ENCODE results near the gene SCOC. TPM values are rescaled to one million over a fixed set of nuclear protein-coding genes. Genes with fewer than 3 reads are reported as not detected.

SCOC gene
- total and polyA plus RNA-seq, 9 of the 15 experiments (the other 6 are each of a cell fraction or from before 2014, with no cell fraction given), result 16.8 to 110 (median 46.7) TPM

DNA sequence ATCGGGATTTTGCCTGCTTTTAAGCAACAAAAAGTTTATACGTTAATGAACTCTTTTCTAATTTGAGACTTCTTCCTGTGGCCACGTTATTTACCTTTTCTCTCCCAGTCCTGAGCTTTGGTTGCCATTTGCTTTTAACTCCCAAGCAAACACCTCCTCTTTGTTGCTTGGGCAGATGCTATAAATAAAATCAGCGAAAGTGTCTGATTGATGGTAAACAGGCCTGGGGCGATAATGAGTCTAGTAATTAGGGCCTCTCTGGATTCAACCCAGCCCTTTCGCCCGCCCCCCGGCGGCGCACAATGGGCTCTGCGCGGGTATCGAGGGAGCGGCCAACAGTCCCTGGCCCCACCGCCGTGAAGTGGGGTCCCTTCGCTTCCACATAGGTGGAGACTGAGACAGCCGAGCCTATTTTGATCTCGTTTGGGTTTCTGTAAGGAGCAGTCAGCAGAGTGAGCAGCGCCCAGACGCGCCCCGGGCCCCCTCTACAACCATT is 53.2 kb downstream of the SCOC start:
- WGBS (ENCODE audit: insufficient coverage, low coverage, missing lambda C conversion rate), result 12% methylated on average over 18 of the region's 23 CpGs
- peak overlapping the region; percentile 59 for H3K4me3 ChIP-seq
- CTCF ChIA-PET (ENCODE audit: low intra/inter-chr PET ratio), result interaction anchor here (1.2 kb wide), 1 partner anchor 67 kb away, joined by 5 read pairs; no protein-coding TSS in a partner anchor
- H3K9me1 ChIP-seq (ENCODE audit: control insufficient read depth, insufficient read depth, low read length), result no peaks in the 10 kb centered on the region
- no peaks in the 10 kb centered on the region for H3K27me3 ChIP-seq (ENCODE audit: control insufficient read depth in 2 of 2, insufficient read depth in 2 of 2, low read length in 2 of 2)
- peak; percentile 9 to 42 (median 22) for DNase-seq (ENCODE audit: extremely low read depth in 1 of 4, low spot score in 3 of 4)
- peak overlapping the region; percentile 50 to 91; a peak in 3 of 4 replicates for H3K9ac ChIP-seq (ENCODE audit: insufficient read depth in 1 of 2, low read depth in 2 of 2, low read length in 2 of 2)
- intact Hi-C loops (cut with micrococcal nuclease) (loop anchor here (5.0 kb wide), 1 partner anchor 96 kb away; the partner anchor contains the start of gene ELMOD2), in situ Hi-C loops (cut with MboI) (no loop called here)
- peak overlapping the region; percentile 97 for H2AFZ ChIP-seq (ENCODE audit: low read depth, low read length)
- POLR2A ChIA-PET, result interaction anchor here (1.5 kb wide), 1 partner anchor 53 kb away, joined by 6 read pairs; the partner anchor contains the start of gene SCOC
- no peaks in the 10 kb centered on the region for H3K36me3 ChIP-seq (ENCODE audit: control insufficient read depth, insufficient read depth, low read length)
- no peak for FAIRE-seq
- H3K27ac ChIP-seq (ENCODE audit: extremely low read depth, low read depth, low read length), result peak overlapping the region; percentile 34; the same call in 1 of the 3 replicates
- H3K79me2 ChIP-seq (ENCODE audit: control insufficient read depth, insufficient read depth, low read length), result no peaks in the 10 kb centered on the region
- peaks cover 8 to 13% of the 10 kb centered on the region in 2 experiments; a peak in 4 of 5 replicates for H3K4me1 ChIP-seq (replicated peaks in 1 of 2; ENCODE audit: control insufficient read depth in 2 of 2, insufficient read depth in 2 of 2, low read length in 2 of 2)
- H4K20me1 ChIP-seq (replicated peaks; ENCODE audit: control insufficient read depth, insufficient read depth, low read length), result no peaks in the 10 kb centered on the region
- peak overlapping the region; percentile 92 for H3K4me2 ChIP-seq (ENCODE audit: insufficient read depth, low read length)
- peak; percentile 76 for ATAC-seq
- no TSS peak for BruUV-seq (replicated peaks)
- no peaks in the 10 kb centered on the region for H3K9me3 ChIP-seq (replicated peaks; ENCODE audit: control insufficient read depth, insufficient read depth, low read depth, low read length)
- TF ChIP-seq SLC30A9 (CRISPR knock-in tag; IDR thresholded peaks at IDR 0.05) (no peak), BRD4 (IDR thresholded peaks at IDR 0.05) (0 out of 2 replicates have a peak, but pooled peaks have one; percentile 17), RAD51 (IDR thresholded peaks at IDR 0.05; ENCODE audit: borderline replicate concordance, low read depth) (no peak), SRF (CRISPR knock-in tag; IDR thresholded peaks at IDR 0.05) (no peak), ZNF124 (CRISPR knock-in tag; IDR thresholded peaks at IDR 0.05) (no peak), SMARCA5 (IDR thresholded peaks at IDR 0.05) (no peak), PHF20 (IDR thresholded peaks at IDR 0.05; ENCODE audit: partially characterized antibody) (no peak), FOXA3 (CRISPR knock-in tag; conservative IDR thresholded peaks at IDR 0.05 in 1 of 2, IDR thresholded peaks at IDR 0.05 in 1 of 2) (peak in 1 of 2 experiments; percentile 35; a peak in 1 of 4 replicates), MEIS2 (IDR thresholded peaks at IDR 0.05; ENCODE audit: partially characterized antibody) (peak; percentile 73), NFE2L1 (tag; IDR thresholded peaks at IDR 0.05; ENCODE audit: borderline replicate concordance, low read depth) (no peak)
- TF ChIP-seq, protein P1, sequence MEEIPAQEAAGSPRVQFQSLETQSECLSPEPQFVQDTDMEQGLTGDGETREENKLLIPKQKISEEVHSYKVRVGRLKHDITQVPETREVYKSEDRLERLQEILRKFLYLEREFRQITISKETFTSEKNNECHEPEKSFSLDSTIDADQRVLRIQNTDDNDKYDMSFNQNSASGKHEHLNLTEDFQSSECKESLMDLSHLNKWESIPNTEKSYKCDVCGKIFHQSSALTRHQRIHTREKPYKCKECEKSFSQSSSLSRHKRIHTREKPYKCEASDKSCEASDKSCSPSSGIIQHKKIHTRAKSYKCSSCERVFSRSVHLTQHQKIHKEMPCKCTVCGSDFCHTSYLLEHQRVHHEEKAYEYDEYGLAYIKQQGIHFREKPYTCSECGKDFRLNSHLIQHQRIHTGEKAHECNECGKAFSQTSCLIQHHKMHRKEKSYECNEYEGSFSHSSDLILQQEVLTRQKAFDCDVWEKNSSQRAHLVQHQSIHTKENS (CRISPR knock-in tag; IDR thresholded peaks at IDR 0.05), result no peak
- TF ChIP-seq, protein P2, sequence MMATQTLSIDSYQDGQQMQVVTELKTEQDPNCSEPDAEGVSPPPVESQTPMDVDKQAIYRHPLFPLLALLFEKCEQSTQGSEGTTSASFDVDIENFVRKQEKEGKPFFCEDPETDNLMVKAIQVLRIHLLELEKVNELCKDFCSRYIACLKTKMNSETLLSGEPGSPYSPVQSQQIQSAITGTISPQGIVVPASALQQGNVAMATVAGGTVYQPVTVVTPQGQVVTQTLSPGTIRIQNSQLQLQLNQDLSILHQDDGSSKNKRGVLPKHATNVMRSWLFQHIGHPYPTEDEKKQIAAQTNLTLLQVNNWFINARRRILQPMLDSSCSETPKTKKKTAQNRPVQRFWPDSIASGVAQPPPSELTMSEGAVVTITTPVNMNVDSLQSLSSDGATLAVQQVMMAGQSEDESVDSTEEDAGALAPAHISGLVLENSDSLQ (IDR thresholded peaks at IDR 0.05), result 0 out of 2 replicates have a peak, but pooled peaks have one; percentile 33
- TF ChIP-seq, protein P3, sequence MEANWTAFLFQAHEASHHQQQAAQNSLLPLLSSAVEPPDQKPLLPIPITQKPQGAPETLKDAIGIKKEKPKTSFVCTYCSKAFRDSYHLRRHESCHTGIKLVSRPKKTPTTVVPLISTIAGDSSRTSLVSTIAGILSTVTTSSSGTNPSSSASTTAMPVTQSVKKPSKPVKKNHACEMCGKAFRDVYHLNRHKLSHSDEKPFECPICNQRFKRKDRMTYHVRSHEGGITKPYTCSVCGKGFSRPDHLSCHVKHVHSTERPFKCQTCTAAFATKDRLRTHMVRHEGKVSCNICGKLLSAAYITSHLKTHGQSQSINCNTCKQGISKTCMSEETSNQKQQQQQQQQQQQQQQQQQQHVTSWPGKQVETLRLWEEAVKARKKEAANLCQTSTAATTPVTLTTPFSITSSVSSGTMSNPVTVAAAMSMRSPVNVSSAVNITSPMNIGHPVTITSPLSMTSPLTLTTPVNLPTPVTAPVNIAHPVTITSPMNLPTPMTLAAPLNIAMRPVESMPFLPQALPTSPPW (CRISPR knock-in tag; IDR thresholded peaks at IDR 0.05), result peak; percentile 4; the same call in 1 of the 2 replicates
- TF ChIP-seq, protein P4, sequence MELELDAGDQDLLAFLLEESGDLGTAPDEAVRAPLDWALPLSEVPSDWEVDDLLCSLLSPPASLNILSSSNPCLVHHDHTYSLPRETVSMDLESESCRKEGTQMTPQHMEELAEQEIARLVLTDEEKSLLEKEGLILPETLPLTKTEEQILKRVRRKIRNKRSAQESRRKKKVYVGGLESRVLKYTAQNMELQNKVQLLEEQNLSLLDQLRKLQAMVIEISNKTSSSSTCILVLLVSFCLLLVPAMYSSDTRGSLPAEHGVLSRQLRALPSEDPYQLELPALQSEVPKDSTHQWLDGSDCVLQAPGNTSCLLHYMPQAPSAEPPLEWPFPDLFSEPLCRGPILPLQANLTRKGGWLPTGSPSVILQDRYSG (tag; conservative IDR thresholded peaks at IDR 0.05; ENCODE audit: low read depth), result no peak
- TF ChIP-seq, protein P5, sequence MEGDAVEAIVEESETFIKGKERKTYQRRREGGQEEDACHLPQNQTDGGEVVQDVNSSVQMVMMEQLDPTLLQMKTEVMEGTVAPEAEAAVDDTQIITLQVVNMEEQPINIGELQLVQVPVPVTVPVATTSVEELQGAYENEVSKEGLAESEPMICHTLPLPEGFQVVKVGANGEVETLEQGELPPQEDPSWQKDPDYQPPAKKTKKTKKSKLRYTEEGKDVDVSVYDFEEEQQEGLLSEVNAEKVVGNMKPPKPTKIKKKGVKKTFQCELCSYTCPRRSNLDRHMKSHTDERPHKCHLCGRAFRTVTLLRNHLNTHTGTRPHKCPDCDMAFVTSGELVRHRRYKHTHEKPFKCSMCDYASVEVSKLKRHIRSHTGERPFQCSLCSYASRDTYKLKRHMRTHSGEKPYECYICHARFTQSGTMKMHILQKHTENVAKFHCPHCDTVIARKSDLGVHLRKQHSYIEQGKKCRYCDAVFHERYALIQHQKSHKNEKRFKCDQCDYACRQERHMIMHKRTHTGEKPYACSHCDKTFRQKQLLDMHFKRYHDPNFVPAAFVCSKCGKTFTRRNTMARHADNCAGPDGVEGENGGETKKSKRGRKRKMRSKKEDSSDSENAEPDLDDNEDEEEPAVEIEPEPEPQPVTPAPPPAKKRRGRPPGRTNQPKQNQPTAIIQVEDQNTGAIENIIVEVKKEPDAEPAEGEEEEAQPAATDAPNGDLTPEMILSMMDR (IDR thresholded peaks at IDR 0.05 in 2 of 3, conservative IDR thresholded peaks at IDR 0.05 in 1 of 3; ENCODE audit: insufficient read depth in 2 of 3, low read depth in 1 of 3, low read length in 3 of 3), result peak; percentile 16 to 29 (median 16); a peak in 3 of 6 replicates
